ENCODE results near the gene BLM. TPM values are rescaled to one million over a fixed set of nuclear protein-coding genes. Genes with fewer than 3 reads are reported as not detected.
"Not testable (repeated sequence)": the region's sequence is repeated elsewhere in the genome, so short reads cannot be mapped to it uniquely, and the experiment has no call there.

BLM gene
- total and polyA plus RNA-seq, 2 donors (not counting 1 experiment from before 2014, with no cell fraction given) = 1.5 to 1.7 TPM

DNA sequence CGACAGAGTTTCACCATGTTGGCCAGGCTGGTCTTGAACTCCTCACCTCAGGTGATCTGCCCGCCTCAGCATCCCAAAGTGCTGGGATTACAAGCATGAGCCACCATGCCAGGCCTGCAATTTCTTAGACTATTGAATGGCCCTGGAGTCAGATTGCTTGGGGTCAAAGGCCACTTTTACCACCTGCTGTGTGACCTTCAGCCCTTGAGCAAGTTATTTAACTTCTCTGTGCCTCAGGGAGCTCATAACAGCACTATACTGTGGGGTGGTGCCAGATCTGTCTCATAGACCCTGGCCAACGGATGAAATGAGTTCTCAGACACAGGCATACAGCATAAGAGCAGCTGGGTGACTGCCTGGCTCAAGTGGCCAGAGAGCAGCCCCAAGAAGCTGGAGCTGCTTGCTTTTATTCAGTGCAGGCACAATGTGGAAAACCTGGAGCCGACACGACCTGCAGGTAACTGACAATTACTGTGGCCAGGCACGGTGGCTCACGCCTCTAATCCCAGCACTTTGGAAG, 106.4 kb downstream of the BLM start:
- H3K36me3 ChIP-seq (ENCODE audit: control insufficient read depth, insufficient read depth, low read length) = no peaks in the 10 kb centered on the region
- TF ChIP-seq, protein P1, sequence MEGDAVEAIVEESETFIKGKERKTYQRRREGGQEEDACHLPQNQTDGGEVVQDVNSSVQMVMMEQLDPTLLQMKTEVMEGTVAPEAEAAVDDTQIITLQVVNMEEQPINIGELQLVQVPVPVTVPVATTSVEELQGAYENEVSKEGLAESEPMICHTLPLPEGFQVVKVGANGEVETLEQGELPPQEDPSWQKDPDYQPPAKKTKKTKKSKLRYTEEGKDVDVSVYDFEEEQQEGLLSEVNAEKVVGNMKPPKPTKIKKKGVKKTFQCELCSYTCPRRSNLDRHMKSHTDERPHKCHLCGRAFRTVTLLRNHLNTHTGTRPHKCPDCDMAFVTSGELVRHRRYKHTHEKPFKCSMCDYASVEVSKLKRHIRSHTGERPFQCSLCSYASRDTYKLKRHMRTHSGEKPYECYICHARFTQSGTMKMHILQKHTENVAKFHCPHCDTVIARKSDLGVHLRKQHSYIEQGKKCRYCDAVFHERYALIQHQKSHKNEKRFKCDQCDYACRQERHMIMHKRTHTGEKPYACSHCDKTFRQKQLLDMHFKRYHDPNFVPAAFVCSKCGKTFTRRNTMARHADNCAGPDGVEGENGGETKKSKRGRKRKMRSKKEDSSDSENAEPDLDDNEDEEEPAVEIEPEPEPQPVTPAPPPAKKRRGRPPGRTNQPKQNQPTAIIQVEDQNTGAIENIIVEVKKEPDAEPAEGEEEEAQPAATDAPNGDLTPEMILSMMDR (conservative IDR thresholded peaks at IDR 0.05 in 1 of 2, IDR thresholded peaks at IDR 0.05 in 1 of 2; ENCODE audit: low read depth in 1 of 2, low read length in 2 of 2) = no peak
- TF ChIP-seq EZH2 (IDR thresholded peaks at IDR 0.05; ENCODE audit: low read length, missing control alignments) = no peak

DNA sequence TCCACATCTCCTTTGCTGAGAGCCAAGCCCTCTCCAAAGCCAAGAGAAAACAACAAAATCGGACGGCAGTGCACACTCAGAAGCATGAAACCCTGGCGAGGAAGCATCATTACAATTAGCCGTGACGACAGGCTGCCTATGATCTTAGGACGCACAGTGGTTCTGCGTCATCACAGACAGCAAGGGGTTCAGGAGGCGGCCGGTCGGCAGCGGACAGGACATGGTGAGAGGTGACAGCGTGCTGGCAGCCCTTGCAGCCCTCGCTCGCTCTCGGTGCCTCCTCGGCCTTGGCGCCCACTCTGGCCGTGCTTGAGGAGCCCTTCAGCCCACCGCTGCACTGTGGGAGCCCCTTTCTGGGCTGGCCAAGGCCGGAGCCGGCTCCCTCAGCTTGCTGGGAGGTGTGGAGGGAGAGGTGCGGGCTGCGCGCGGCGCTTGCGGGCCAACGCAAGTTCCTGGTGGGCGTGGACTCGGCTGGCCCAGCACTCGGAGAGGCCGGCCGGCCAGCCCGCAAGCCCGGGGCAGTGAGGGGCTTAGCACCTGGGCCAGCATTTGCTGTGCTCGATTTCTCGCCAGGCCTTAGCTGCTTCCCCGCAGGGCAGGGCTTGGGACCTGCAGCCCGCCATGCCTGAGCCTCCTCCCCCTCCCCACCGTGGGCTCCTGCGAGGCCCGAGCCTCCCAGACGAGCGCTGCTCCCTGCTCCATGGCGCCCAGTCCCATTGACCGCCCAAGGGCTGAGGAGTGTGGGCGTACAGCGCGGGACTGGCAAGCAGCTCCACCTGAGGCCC, 108.2 kb downstream of the BLM start:
- not testable (repeated sequence) for H3K9ac ChIP-seq (ENCODE audit: insufficient read depth, low read length); H3K4me2 ChIP-seq (ENCODE audit: extremely low read depth, insufficient read depth, low read length); H2AFZ ChIP-seq (ENCODE audit: low read length); H3K36me3 ChIP-seq (ENCODE audit: control insufficient read depth, insufficient read depth, low read length); H3K27me3 ChIP-seq (ENCODE audit: control insufficient read depth, insufficient read depth, low read length); DNase-seq (ENCODE audit: low read depth in 2 of 2); H4K20me1 ChIP-seq (ENCODE audit: control insufficient read depth, extremely low read depth, insufficient read depth, low read length); H3K27ac ChIP-seq (ENCODE audit: insufficient read depth, low read length); H3K9me3 ChIP-seq (ENCODE audit: control insufficient read depth, insufficient read depth, low read depth, low read length); H3K4me1 ChIP-seq (ENCODE audit: control insufficient read depth, extremely low read depth, insufficient read depth, low read length); H3K79me2 ChIP-seq (ENCODE audit: control insufficient read depth, insufficient read depth, low read length); H3K4me3 ChIP-seq (replicated peaks in 1 of 4; ENCODE audit: control extremely low read depth in 1 of 4, insufficient read depth in 1 of 4, low read depth in 3 of 4, low read length in 4 of 4)

More for the DNA sequence above, 106.4 kb downstream of the BLM start:
- Histone ChIP-seq H4K20me1 (ENCODE audit: control insufficient read depth, extremely low read depth, insufficient read depth, low read length) (no peaks in the 10 kb centered on the region), H3K79me2 (ENCODE audit: control insufficient read depth, insufficient read depth, low read length) (no peaks in the 10 kb centered on the region), H3K9me3 (ENCODE audit: control insufficient read depth, insufficient read depth, low read depth, low read length) (no peaks in the 10 kb centered on the region), H3K4me3 (replicated peaks in 1 of 4; ENCODE audit: control extremely low read depth in 1 of 4, insufficient read depth in 1 of 4, low read depth in 3 of 4, low read length in 4 of 4) (no peak overlapping the region), H3K4me2 (ENCODE audit: extremely low read depth, insufficient read depth, low read length) (no peak overlapping the region), H3K9ac (ENCODE audit: insufficient read depth, low read length) (no peak overlapping the region), H2AFZ (ENCODE audit: low read length) (no peak overlapping the region), H3K27ac (ENCODE audit: insufficient read depth, low read length) (no peak overlapping the region), H3K4me1 (ENCODE audit: control insufficient read depth, extremely low read depth, insufficient read depth, low read length) (no peaks in the 10 kb centered on the region), H3K27me3 (ENCODE audit: control insufficient read depth, insufficient read depth, low read length) (no peaks in the 10 kb centered on the region)
- DNase-seq (ENCODE audit: low read depth in 2 of 2) = no peak

- H3K27ac ChIP-seq (ENCODE audit: insufficient read depth, low read length); H3K4me3 ChIP-seq (replicated peaks in 1 of 4; ENCODE audit: control extremely low read depth in 1 of 4, insufficient read depth in 1 of 4, low read depth in 3 of 4, low read length in 4 of 4); H3K79me2 ChIP-seq (ENCODE audit: control insufficient read depth, insufficient read depth, low read length); H3K9me3 ChIP-seq (ENCODE audit: control insufficient read depth, insufficient read depth, low read depth, low read length); H4K20me1 ChIP-seq (ENCODE audit: control insufficient read depth, extremely low read depth, insufficient read depth, low read length); H3K36me3 ChIP-seq (ENCODE audit: control insufficient read depth, insufficient read depth, low read length); DNase-seq (ENCODE audit: low read depth in 2 of 2); H3K9ac ChIP-seq (ENCODE audit: insufficient read depth, low read length); H2AFZ ChIP-seq (ENCODE audit: low read length); H3K4me1 ChIP-seq (ENCODE audit: control insufficient read depth, extremely low read depth, insufficient read depth, low read length); H3K4me2 ChIP-seq (ENCODE audit: extremely low read depth, insufficient read depth, low read length); H3K27me3 ChIP-seq (ENCODE audit: control insufficient read depth, insufficient read depth, low read length): not testable (repeated sequence)
Measured at GRCh38 chr15:90826206-90826885, 109.2 kb downstream of the BLM start.
